ENCODE data around the gene LRRC9. TPM values are rescaled to one million over a fixed set of nuclear protein-coding genes. Genes with fewer than 3 reads are reported as not detected.

LRRC9 gene
- 0.48 TPM for polyA plus RNA-seq (2013, experiment 1 of 2)
- 0.64 TPM for polyA plus RNA-seq (2013, experiment 2 of 2)

- Histone ChIP-seq H3K27me3 (ENCODE audit: insufficient read depth, low read length, poor library complexity) (no peaks in the 10 kb centered on the region), H4K8ac (ENCODE audit: low read depth, low read length) (no peak within 1 kb of the TSS), H3K36me3 (ENCODE audit: control insufficient read depth, insufficient read depth, low read length) (no peaks in the 10 kb centered on the region), H3K4me3 (ENCODE audit: low read length) (peak within 1 kb of the TSS; percentile 66), H2AK5ac (ENCODE audit: low read length) (no peak within 1 kb of the TSS), H3K18ac (ENCODE audit: low read length) (peak within 1 kb of the TSS; percentile 61), H3K56ac (ENCODE audit: low read length) (peak within 1 kb of the TSS; percentile 95), H3K79me2 (ENCODE audit: control insufficient read depth, insufficient read depth, low read length) (no peaks in the 10 kb centered on the region), H2BK5ac (ENCODE audit: low read length) (peak within 1 kb of the TSS; percentile 77), H3K23ac (ENCODE audit: low read length) (peak within 1 kb of the TSS; percentile 6), H3K4ac (ENCODE audit: low read depth, low read length) (peak within 1 kb of the TSS; percentile 55), H3K9ac (ENCODE audit: low read length) (peak within 1 kb of the TSS; percentile 79), H3K79me1 (ENCODE audit: low read length) (no peaks in the 10 kb centered on the region), H2BK15ac (replicated peaks; ENCODE audit: low read depth) (peak within 1 kb of the TSS; percentile 74), H2BK120ac (ENCODE audit: low read depth, low read length) (no peak within 1 kb of the TSS), H3K4me2 (ENCODE audit: low read length) (peak within 1 kb of the TSS; percentile 82), H4K5ac (ENCODE audit: low read length) (no peak within 1 kb of the TSS), H3K27ac (ENCODE audit: low read depth, low read length) (peak within 1 kb of the TSS; percentile 83), H3K4me1 (ENCODE audit: control insufficient read depth, low read depth, low read length) (peaks cover 3% of the 10 kb centered on the region)
- WGBS (ENCODE audit: extremely low coverage, insufficient coverage, low lambda C conversion rate) = no CpG with 5 or more reads among the region's 57 CpGs
- DNase-seq = peak; percentile 99
Observed at GRCh38 chr14:59919570-59920377, at the start of gene LRRC9. Gene LRRC9, plus strand, starts transcription at chr14:59920144.

GRCh38 chr14:59870277-59871165, 49.4 kb upstream of the LRRC9 start, which contains the start of gene RTN1:
Gene RTN1, minus strand, starts transcription at chr14:59870776. Its CDS starts 146 bp downstream, at chr14:59870630.
- Histone ChIP-seq H4K5ac (ENCODE audit: low read length) (no peak within 1 kb of the TSS), H3K27ac (ENCODE audit: low read depth, low read length) (no peak within 1 kb of the TSS), H3K4me3 (ENCODE audit: low read length) (peak within 1 kb of the TSS; percentile 21), H3K79me1 (ENCODE audit: low read length) (no peaks in the 10 kb centered on the region), H3K4ac (ENCODE audit: low read depth, low read length) (no peak within 1 kb of the TSS), H3K23ac (ENCODE audit: low read length) (no peak within 1 kb of the TSS), H4K8ac (ENCODE audit: low read depth, low read length) (no peak within 1 kb of the TSS), H2BK120ac (ENCODE audit: low read depth, low read length) (no peak within 1 kb of the TSS), H2BK15ac (replicated peaks; ENCODE audit: low read depth) (no peak within 1 kb of the TSS), H3K79me2 (ENCODE audit: control insufficient read depth, insufficient read depth, low read length) (no peaks in the 10 kb centered on the region), H3K9ac (ENCODE audit: low read length) (peak within 1 kb of the TSS; percentile 31), H3K27me3 (ENCODE audit: insufficient read depth, low read length, poor library complexity) (peaks cover 9% of the 10 kb centered on the region), H3K4me1 (ENCODE audit: control insufficient read depth, low read depth, low read length) (peaks cover 3% of the 10 kb centered on the region), H3K36me3 (ENCODE audit: control insufficient read depth, insufficient read depth, low read length) (no peaks in the 10 kb centered on the region), H3K4me2 (ENCODE audit: low read length) (peak within 1 kb of the TSS; percentile 71), H2BK5ac (ENCODE audit: low read length) (no peak within 1 kb of the TSS), H2AK5ac (ENCODE audit: low read length) (no peak within 1 kb of the TSS), H3K18ac (ENCODE audit: low read length) (no peak within 1 kb of the TSS), H3K56ac (ENCODE audit: low read length) (peak within 1 kb of the TSS; percentile 77)
- no CpG with 5 or more reads among the region's 84 CpGs for WGBS (ENCODE audit: extremely low coverage, insufficient coverage, low lambda C conversion rate)
- peak; percentile 76 for DNase-seq

GRCh38 chr14:59871166-59871495, 48.8 kb upstream of the LRRC9 start:
- DNase-seq = no peak
- H3K36me3 ChIP-seq (ENCODE audit: control insufficient read depth, insufficient read depth, low read length) = no peaks in the 10 kb centered on the region
- H3K4me3 ChIP-seq (ENCODE audit: low read length) = no peak overlapping the region
- peaks cover 3% of the 10 kb centered on the region for H3K4me1 ChIP-seq (ENCODE audit: control insufficient read depth, low read depth, low read length)
- H4K8ac ChIP-seq (ENCODE audit: low read depth, low read length) = no peak overlapping the region
- H3K9ac ChIP-seq (ENCODE audit: low read length) = peak overlapping the region; percentile 31
- no peak overlapping the region for H2BK15ac ChIP-seq (replicated peaks; ENCODE audit: low read depth)
- peaks cover 9% of the 10 kb centered on the region for H3K27me3 ChIP-seq (ENCODE audit: insufficient read depth, low read length, poor library complexity)
- H3K79me2 ChIP-seq (ENCODE audit: control insufficient read depth, insufficient read depth, low read length) = no peaks in the 10 kb centered on the region
- H3K4ac ChIP-seq (ENCODE audit: low read depth, low read length) = no peak overlapping the region
- H3K4me2 ChIP-seq (ENCODE audit: low read length) = peak overlapping the region; percentile 71
- no peak overlapping the region for H2BK5ac ChIP-seq (ENCODE audit: low read length)
- WGBS (ENCODE audit: extremely low coverage, insufficient coverage, low lambda C conversion rate) = no CpG with 5 or more reads among the region's 4 CpGs
- no peak overlapping the region for H3K18ac ChIP-seq (ENCODE audit: low read length)
- H2BK120ac ChIP-seq (ENCODE audit: low read depth, low read length) = no peak overlapping the region
- H3K27ac ChIP-seq (ENCODE audit: low read depth, low read length) = no peak overlapping the region
- no peak overlapping the region for H4K5ac ChIP-seq (ENCODE audit: low read length)
- H3K23ac ChIP-seq (ENCODE audit: low read length) = no peak overlapping the region
- H2AK5ac ChIP-seq (ENCODE audit: low read length) = no peak overlapping the region
- no peak overlapping the region for H3K56ac ChIP-seq (ENCODE audit: low read length)
- H3K79me1 ChIP-seq (ENCODE audit: low read length) = no peaks in the 10 kb centered on the region

- Histone ChIP-seq H3K4me3 (ENCODE audit: low read length) (no peak overlapping the region), H4K8ac (ENCODE audit: low read depth, low read length) (no peak overlapping the region), H3K27ac (ENCODE audit: low read depth, low read length) (no peak overlapping the region), H3K9ac (ENCODE audit: low read length) (no peak overlapping the region), H3K4ac (ENCODE audit: low read depth, low read length) (no peak overlapping the region), H3K4me2 (ENCODE audit: low read length) (no peak overlapping the region), H3K4me1 (ENCODE audit: control insufficient read depth, low read depth, low read length) (no peaks in the 10 kb centered on the region), H3K79me2 (ENCODE audit: control insufficient read depth, insufficient read depth, low read length) (no peaks in the 10 kb centered on the region), H2BK120ac (ENCODE audit: low read depth, low read length) (no peak overlapping the region), H3K27me3 (ENCODE audit: insufficient read depth, low read length, poor library complexity) (no peaks in the 10 kb centered on the region), H2BK15ac (replicated peaks; ENCODE audit: low read depth) (no peak overlapping the region), H3K79me1 (ENCODE audit: low read length) (no peaks in the 10 kb centered on the region), H3K23ac (ENCODE audit: low read length) (no peak overlapping the region), H2BK5ac (ENCODE audit: low read length) (no peak overlapping the region), H2AK5ac (ENCODE audit: low read length) (no peak overlapping the region), H4K5ac (ENCODE audit: low read length) (no peak overlapping the region), H3K18ac (ENCODE audit: low read length) (no peak overlapping the region), H3K36me3 (ENCODE audit: control insufficient read depth, insufficient read depth, low read length) (no peaks in the 10 kb centered on the region), H3K56ac (ENCODE audit: low read length) (no peak overlapping the region)
- no CpG with 5 or more reads among the region's 1 CpG for WGBS (ENCODE audit: extremely low coverage, insufficient coverage, low lambda C conversion rate)
- DNase-seq = peak; percentile 29
Observed at GRCh38 chr14:59882957-59883356, 37.0 kb upstream of the LRRC9 start.

GRCh38 chr14:59890676-59891075, 29.3 kb upstream of the LRRC9 start:
- H3K4me3 ChIP-seq (ENCODE audit: low read length) = no peak overlapping the region
- no peak overlapping the region for H2BK5ac ChIP-seq (ENCODE audit: low read length)
- no CpG with 5 or more reads among the region's 2 CpGs for WGBS (ENCODE audit: extremely low coverage, insufficient coverage, low lambda C conversion rate)
- H2AK5ac ChIP-seq (ENCODE audit: low read length) = no peak overlapping the region
- no peak overlapping the region for H3K9ac ChIP-seq (ENCODE audit: low read length)
- DNase-seq = no peak
- no peak overlapping the region for H3K4me2 ChIP-seq (ENCODE audit: low read length)
- H4K8ac ChIP-seq (ENCODE audit: low read depth, low read length) = no peak overlapping the region
- no peak overlapping the region for H3K18ac ChIP-seq (ENCODE audit: low read length)
- no peak overlapping the region for H3K4ac ChIP-seq (ENCODE audit: low read depth, low read length)
- H2BK120ac ChIP-seq (ENCODE audit: low read depth, low read length) = no peak overlapping the region
- H3K56ac ChIP-seq (ENCODE audit: low read length) = no peak overlapping the region
- H3K36me3 ChIP-seq (ENCODE audit: control insufficient read depth, insufficient read depth, low read length) = no peaks in the 10 kb centered on the region
- H3K4me1 ChIP-seq (ENCODE audit: control insufficient read depth, low read depth, low read length) = no peaks in the 10 kb centered on the region
- H3K79me2 ChIP-seq (ENCODE audit: control insufficient read depth, insufficient read depth, low read length) = no peaks in the 10 kb centered on the region
- H2BK15ac ChIP-seq (replicated peaks; ENCODE audit: low read depth) = no peak overlapping the region
- H4K5ac ChIP-seq (ENCODE audit: low read length) = no peak overlapping the region
- H3K79me1 ChIP-seq (ENCODE audit: low read length) = no peaks in the 10 kb centered on the region
- no peak overlapping the region for H3K27ac ChIP-seq (ENCODE audit: low read depth, low read length)
- no peaks in the 10 kb centered on the region for H3K27me3 ChIP-seq (ENCODE audit: insufficient read depth, low read length, poor library complexity)
- H3K23ac ChIP-seq (ENCODE audit: low read length) = no peak overlapping the region
